ENCODE measurements around the gene OLFM3. TPM values are rescaled to one million over a fixed set of nuclear protein-coding genes. Genes with fewer than 3 reads are reported as not detected.

OLFM3 gene
- total and polyA plus RNA-seq, 10 of the 15 experiments (the other 5 are each of a cell fraction or from before 2014, with no cell fraction given) = 0.09 to 0.33 TPM; not detected in 8

- Histone ChIP-seq H4K20me1 (ENCODE audit: control insufficient read depth, insufficient read depth) (no peaks in the 10 kb centered on the region), H2AFZ (ENCODE audit: control insufficient read depth, low read depth, low read length) (no peak overlapping the region), H3K27ac (ENCODE audit: control insufficient read depth, insufficient read depth) (no peak overlapping the region), H3K4me1 (ENCODE audit: control insufficient read depth, insufficient read depth, low read length) (no peaks in the 10 kb centered on the region), H3K79me2 (ENCODE audit: control insufficient read depth, insufficient read depth, low read length) (no peaks in the 10 kb centered on the region), H3K9me3 (replicated peaks; ENCODE audit: control insufficient read depth, insufficient read depth, low read length) (no peaks in the 10 kb centered on the region), H3K36me3 (ENCODE audit: control insufficient read depth in 2 of 2, insufficient read depth in 2 of 2, low read length in 1 of 2) (no peaks in the 10 kb centered on the region), H3K4me2 (ENCODE audit: control insufficient read depth, insufficient read depth) (no peak overlapping the region), H3K27me3 (replicated peaks in 1 of 2; ENCODE audit: control insufficient read depth in 2 of 2, insufficient read depth in 2 of 2, low read length in 1 of 2) (no peaks in the 10 kb centered on the region), H3K9ac (ENCODE audit: control insufficient read depth, insufficient read depth, low read length) (no peak overlapping the region), H3K4me3 (no peak overlapping the region)
- ChIA-PET CTCF (no interaction called here), RAD21 (ENCODE audit: unreplicated experiment) (no interaction called here), POLR2A (no interaction called here), SMC1A (ENCODE audit: uncharacterized antibody, unreplicated experiment) (no interaction called here)
- no peak for ATAC-seq
- no peak for TF ChIP-seq SIN3A (IDR thresholded peaks at IDR 0.05; ENCODE audit: low read depth, low read length)
- TF ChIP-seq TCF7 (IDR thresholded peaks at IDR 0.05; ENCODE audit: borderline replicate concordance) = no peak
- TF ChIP-seq E2F4 (IDR thresholded peaks at IDR 0.05; ENCODE audit: low read depth, low read length) = no peak
- TF ChIP-seq PAX5 (IDR thresholded peaks at IDR 0.05; ENCODE audit: borderline replicate concordance, low read depth, low read length) = no peak
- TF ChIP-seq CUX1 (IDR thresholded peaks at IDR 0.05; ENCODE audit: insufficient replicate concordance, low read depth, low read length) = no peak
- TF ChIP-seq EP300 (IDR thresholded peaks at IDR 0.05; ENCODE audit: borderline replicate concordance in 1 of 2, control insufficient read depth in 1 of 2, low read depth in 2 of 2, low read length in 2 of 2) = no peak
- TF ChIP-seq HDAC6 (IDR thresholded peaks at IDR 0.05; ENCODE audit: unreplicated experiment) = no peak
- no peak for TF ChIP-seq HSF1 (IDR thresholded peaks at IDR 0.05; ENCODE audit: low read depth, low read length)
- TF ChIP-seq NFYB (IDR thresholded peaks at IDR 0.05; ENCODE audit: insufficient read depth, low read depth, low read length) = no peak
- TF ChIP-seq ZBTB4 (CRISPR knock-in tag; IDR thresholded peaks at IDR 0.05) = no peak
- no peak for TF ChIP-seq TBL1XR1 (IDR thresholded peaks at IDR 0.05; ENCODE audit: low read depth, low read length)
- no peak for TF ChIP-seq SMARCA5 (IDR thresholded peaks at IDR 0.05)
- no peak for TF ChIP-seq SMAD1 (IDR thresholded peaks at IDR 0.05; ENCODE audit: low read depth, partially characterized antibody)
- TF ChIP-seq SP1 (IDR thresholded peaks at IDR 0.05; ENCODE audit: low read depth, low read length) = no peak
- FAIRE-seq = no peak
- in situ Hi-C loops (cut with MboI) = no loop called here
- intact Hi-C loops (cut with micrococcal nuclease; ENCODE audit: unreplicated experiment) = no loop called here
- WGBS (ENCODE audit: insufficient coverage, insufficient replicate concordance, low lambda C conversion rate, missing lambda C conversion rate) = 0% methylated on average over 1 of the region's 1 CpG
- BruUV-seq (replicated peaks) = no TSS peak
- no peak for DNase-seq (ENCODE audit: low read depth, low spot score)
Observed at GRCh38 chr1:101938681-101939080, 58.0 kb downstream of the OLFM3 start.

Data from GM12878 (cell line).